ENCODE data around the gene SOD1. TPM values are rescaled to one million over a fixed set of nuclear protein-coding genes. Genes with fewer than 3 reads are reported as not detected.

SOD1 gene
- total RNA-seq, 1 experiment from 2014 or later: 239 TPM

DNA sequence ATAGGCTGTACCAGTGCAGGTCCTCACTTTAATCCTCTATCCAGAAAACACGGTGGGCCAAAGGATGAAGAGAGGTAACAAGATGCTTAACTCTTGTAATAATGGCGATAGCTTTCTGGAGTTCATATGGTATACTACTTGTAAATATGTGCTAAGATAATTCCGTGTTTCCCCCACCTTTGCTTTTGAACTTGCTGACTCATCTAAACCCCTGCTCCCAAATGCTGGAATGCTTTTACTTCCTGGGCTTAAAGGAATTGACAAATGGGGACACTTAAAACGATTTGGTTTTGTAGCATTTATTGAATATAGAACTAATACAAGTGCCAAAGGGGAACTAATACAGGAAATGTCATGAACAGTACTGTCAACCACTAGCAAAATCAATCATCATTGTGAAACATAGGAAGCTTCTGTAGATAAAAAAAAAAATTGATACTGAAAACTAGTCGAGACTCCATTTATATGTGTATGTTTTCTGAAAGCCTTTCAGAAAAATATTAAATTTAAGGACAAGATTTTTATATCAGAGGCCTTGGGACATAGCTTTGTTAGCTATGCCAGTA is 7.0 kb downstream of the SOD1 start:
- DNase-seq (ENCODE audit: unreplicated experiment): no peak
- no peak overlapping the region for H3K27ac Mint-ChIP-seq (ENCODE audit: low read depth, unreplicated experiment)
- H3K4me3 Mint-ChIP-seq (ENCODE audit: unreplicated experiment): no peak overlapping the region
- peaks cover 14% of the 10 kb centered on the region for H3K4me1 Mint-ChIP-seq (ENCODE audit: insufficient read depth, unreplicated experiment)
- H3K27me3 Mint-ChIP-seq (ENCODE audit: insufficient read depth, unreplicated experiment): no peaks in the 10 kb centered on the region
- intact Hi-C loops (cut with micrococcal nuclease): no loop called here
- ChIA-PET CTCF (interaction anchor here (0.5 to 0.7 kb wide), 4 partner anchors 38 to 1800 kb away, joined by 3 to 4 read pairs (median 3); no protein-coding TSS in a partner anchor), POLR2A (interaction anchor here (0.7 to 1.7 kb wide), 4 partner anchors 9 to 1176 kb away, joined by 3 to 4 read pairs (median 3); no protein-coding TSS in a partner anchor)
- BruUV-seq (replicated peaks): no TSS peak
- H3K36me3 Mint-ChIP-seq (ENCODE audit: insufficient read depth, unreplicated experiment): peaks cover 98% of the 10 kb centered on the region
- no peaks in the 10 kb centered on the region for H3K9me3 Mint-ChIP-seq (ENCODE audit: unreplicated experiment)
- TF ChIP-seq, protein P1, sequence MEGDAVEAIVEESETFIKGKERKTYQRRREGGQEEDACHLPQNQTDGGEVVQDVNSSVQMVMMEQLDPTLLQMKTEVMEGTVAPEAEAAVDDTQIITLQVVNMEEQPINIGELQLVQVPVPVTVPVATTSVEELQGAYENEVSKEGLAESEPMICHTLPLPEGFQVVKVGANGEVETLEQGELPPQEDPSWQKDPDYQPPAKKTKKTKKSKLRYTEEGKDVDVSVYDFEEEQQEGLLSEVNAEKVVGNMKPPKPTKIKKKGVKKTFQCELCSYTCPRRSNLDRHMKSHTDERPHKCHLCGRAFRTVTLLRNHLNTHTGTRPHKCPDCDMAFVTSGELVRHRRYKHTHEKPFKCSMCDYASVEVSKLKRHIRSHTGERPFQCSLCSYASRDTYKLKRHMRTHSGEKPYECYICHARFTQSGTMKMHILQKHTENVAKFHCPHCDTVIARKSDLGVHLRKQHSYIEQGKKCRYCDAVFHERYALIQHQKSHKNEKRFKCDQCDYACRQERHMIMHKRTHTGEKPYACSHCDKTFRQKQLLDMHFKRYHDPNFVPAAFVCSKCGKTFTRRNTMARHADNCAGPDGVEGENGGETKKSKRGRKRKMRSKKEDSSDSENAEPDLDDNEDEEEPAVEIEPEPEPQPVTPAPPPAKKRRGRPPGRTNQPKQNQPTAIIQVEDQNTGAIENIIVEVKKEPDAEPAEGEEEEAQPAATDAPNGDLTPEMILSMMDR (IDR thresholded peaks at IDR 0.05; ENCODE audit: unreplicated experiment): no peak

GRCh38 chr21:31667132-31667531 is 7.6 kb downstream of the SOD1 start:
- Mint-ChIP-seq H3K4me3 (ENCODE audit: unreplicated experiment) (no peak overlapping the region), H3K4me1 (ENCODE audit: insufficient read depth, unreplicated experiment) (peaks cover 17% of the 10 kb centered on the region), H3K9me3 (ENCODE audit: unreplicated experiment) (no peaks in the 10 kb centered on the region), H3K27ac (ENCODE audit: low read depth, unreplicated experiment) (no peak overlapping the region), H3K27me3 (ENCODE audit: insufficient read depth, unreplicated experiment) (no peaks in the 10 kb centered on the region), H3K36me3 (ENCODE audit: insufficient read depth, unreplicated experiment) (peaks cover 97% of the 10 kb centered on the region)
- TF ChIP-seq, protein P1 (IDR thresholded peaks at IDR 0.05; ENCODE audit: unreplicated experiment): no peak
- intact Hi-C loops (cut with micrococcal nuclease): no loop called here
- ChIA-PET POLR2A (interaction anchor here (0.7 to 1.7 kb wide), 4 partner anchors 8 to 1176 kb away, joined by 3 to 4 read pairs (median 3); no protein-coding TSS in a partner anchor), CTCF (interaction anchor here (0.5 kb wide), 2 partner anchors 457 to 610 kb away, joined by 3 to 4 read pairs; no protein-coding TSS in a partner anchor)
- no peak for DNase-seq (ENCODE audit: unreplicated experiment)
- no TSS peak for BruUV-seq (replicated peaks)

GRCh38 chr21:31667639-31668038 is 8.1 kb downstream of the SOD1 start:
- ChIA-PET CTCF (no interaction called here), POLR2A (interaction anchor here (0.9 kb wide), 1 partner anchor 9 kb away, joined by 3 read pairs; no protein-coding TSS in a partner anchor)
- Mint-ChIP-seq H3K27me3 (ENCODE audit: insufficient read depth, unreplicated experiment) (no peaks in the 10 kb centered on the region), H3K27ac (ENCODE audit: low read depth, unreplicated experiment) (no peak overlapping the region), H3K9me3 (ENCODE audit: unreplicated experiment) (no peaks in the 10 kb centered on the region), H3K4me1 (ENCODE audit: insufficient read depth, unreplicated experiment) (peaks cover 17% of the 10 kb centered on the region), H3K36me3 (ENCODE audit: insufficient read depth, unreplicated experiment) (peaks cover 91% of the 10 kb centered on the region), H3K4me3 (ENCODE audit: unreplicated experiment) (no peak overlapping the region)
- intact Hi-C loops (cut with micrococcal nuclease): no loop called here
- DNase-seq (ENCODE audit: unreplicated experiment): no peak
- TF ChIP-seq, protein P1 (IDR thresholded peaks at IDR 0.05; ENCODE audit: unreplicated experiment): no peak
- no TSS peak for BruUV-seq (replicated peaks)

DNA sequence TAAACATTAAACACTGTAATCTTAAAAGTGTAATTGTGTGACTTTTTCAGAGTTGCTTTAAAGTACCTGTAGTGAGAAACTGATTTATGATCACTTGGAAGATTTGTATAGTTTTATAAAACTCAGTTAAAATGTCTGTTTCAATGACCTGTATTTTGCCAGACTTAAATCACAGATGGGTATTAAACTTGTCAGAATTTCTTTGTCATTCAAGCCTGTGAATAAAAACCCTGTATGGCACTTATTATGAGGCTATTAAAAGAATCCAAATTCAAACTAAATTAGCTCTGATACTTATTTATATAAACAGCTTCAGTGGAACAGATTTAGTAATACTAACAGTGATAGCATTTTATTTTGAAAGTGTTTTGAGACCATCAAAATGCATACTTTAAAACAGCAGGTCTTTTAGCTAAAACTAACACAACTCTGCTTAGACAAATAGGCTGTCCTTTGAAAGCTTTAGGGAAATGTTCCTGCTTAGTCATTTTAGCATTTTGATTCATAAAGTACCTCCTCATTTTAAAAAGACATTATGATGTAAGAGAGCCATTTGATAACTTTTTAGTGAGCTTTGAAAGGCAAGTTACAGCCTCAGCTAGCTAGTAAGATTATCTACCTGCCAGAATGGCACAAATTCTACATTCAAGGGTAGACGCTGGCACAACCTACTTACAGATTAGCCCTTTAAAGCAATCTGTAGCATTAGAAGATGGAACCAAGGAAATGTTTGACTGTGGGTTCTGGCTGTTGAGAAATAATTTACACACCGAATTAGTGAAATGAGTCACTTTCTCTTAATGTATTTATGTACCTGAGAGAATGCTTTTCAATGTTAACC is 9.4 kb downstream of the SOD1 start:
- Mint-ChIP-seq H3K27ac (ENCODE audit: low read depth, unreplicated experiment) (peak overlapping the region; percentile 40), H3K4me3 (ENCODE audit: unreplicated experiment) (no peak overlapping the region), H3K27me3 (ENCODE audit: insufficient read depth, unreplicated experiment) (no peaks in the 10 kb centered on the region), H3K4me1 (ENCODE audit: insufficient read depth, unreplicated experiment) (peaks cover 17% of the 10 kb centered on the region), H3K9me3 (ENCODE audit: unreplicated experiment) (no peaks in the 10 kb centered on the region), H3K36me3 (ENCODE audit: insufficient read depth, unreplicated experiment) (peaks cover 79% of the 10 kb centered on the region)
- intact Hi-C loops (cut with micrococcal nuclease): no loop called here
- ChIA-PET CTCF (interaction anchor here (0.6 kb wide), 1 partner anchor 488 kb away, joined by 3 read pairs; no protein-coding TSS in a partner anchor), POLR2A (interaction anchor here (1.0 to 1.9 kb wide), 7 partner anchors 9 to 470 kb away, joined by 4 to 5 read pairs (median 4); partner anchors contain the start of gene SOD1)
- no TSS peak for BruUV-seq (replicated peaks)
- TF ChIP-seq, protein P1 (IDR thresholded peaks at IDR 0.05; ENCODE audit: unreplicated experiment): no peak
- DNase-seq (ENCODE audit: unreplicated experiment): no peak

Measured in MCF 10A (cell line).